ENCODE data around the gene SLC25A39.

GRCh38 chr17:44334727-44335126 lies 10.1 kb upstream of the SLC25A39 start:
- no peak for TF ChIP-seq CTCF (IDR thresholded peaks at IDR 0.05)
- TF ChIP-seq POLR2AphosphoS5 (IDR thresholded peaks at IDR 0.05) = no peak
